Activated T-cell treated with anti-CD3 and anti-CD28 coated beads for 48 hours (primary cell): ENCODE measurements around the gene XYLT1.

Experiments
- DNase-seq: peaks from one replicate; pipeline ENCODE4 v3.0.0-alpha.2; 2020; ENCODE audit warnings: low read depth

The XYLT1 gene

DNA sequence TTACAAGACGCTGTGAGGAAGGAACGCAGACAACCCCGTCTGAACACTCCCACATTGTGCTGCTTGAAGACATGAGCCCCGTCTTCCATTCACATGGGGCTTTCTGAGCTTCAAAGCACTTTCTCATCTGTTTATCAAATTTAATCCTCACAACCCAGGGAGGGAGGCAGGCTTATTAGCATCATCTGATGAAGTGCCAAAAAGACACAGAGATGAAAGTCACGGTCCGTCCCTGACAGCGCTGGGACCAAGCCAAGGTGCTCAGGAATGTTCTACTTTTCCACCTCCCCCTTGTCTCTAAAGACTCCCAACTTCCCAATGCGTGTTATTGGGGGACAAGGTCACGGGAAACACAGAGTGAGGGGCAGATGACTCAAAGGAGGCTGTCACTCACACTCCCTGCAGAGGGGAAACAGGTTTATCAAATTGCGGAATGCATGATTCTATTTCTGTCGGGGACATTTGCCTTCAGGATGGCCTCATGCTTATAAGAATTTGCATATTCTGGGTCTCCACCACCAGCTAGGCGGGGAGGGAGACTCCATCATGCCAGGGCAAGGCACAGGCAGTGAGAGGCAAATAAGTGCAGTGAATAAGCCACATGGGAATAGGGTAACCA is 10.7 kb downstream of the XYLT1 start:
- DNase-seq = no peak

DNA sequence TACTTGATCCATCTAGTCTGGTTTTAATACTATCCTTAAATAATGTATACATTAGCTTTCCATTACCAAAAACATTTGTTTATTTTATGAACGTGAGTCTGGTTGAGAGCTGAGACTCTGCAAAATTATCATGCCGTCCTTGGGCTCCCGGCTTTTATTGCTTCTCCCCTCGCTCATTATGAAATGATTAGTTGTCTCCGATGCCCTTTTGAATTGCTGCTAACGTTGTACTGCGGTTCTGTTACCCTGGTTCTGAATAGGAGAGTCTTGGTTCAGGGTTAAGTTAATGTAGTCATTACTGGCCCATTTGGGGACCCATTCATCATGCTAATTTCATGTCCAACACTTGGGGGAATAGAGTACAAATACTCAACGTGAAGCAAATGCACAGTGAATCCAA is 12.8 kb downstream of the XYLT1 start:
- no peak for DNase-seq

DNA sequence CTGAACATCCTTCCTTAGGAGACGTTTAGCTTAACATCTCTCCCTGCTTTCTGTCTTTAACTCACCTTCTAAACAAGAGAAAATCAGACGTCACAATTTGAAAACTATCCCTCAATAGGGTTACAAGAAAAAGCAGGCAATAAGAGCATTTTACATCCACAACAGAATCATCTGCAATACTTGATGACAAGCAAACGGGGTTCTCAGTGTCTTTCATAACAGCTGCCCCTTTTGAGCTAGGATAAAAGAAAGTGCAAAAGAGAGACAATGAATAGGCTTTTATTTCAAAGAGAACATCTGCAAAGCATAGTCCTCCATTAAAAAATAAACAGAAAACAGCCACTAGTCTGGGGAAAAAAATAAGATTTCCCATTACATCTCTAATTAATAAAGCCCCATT is 13.2 kb downstream of the XYLT1 start:
- DNase-seq = no peak

DNA sequence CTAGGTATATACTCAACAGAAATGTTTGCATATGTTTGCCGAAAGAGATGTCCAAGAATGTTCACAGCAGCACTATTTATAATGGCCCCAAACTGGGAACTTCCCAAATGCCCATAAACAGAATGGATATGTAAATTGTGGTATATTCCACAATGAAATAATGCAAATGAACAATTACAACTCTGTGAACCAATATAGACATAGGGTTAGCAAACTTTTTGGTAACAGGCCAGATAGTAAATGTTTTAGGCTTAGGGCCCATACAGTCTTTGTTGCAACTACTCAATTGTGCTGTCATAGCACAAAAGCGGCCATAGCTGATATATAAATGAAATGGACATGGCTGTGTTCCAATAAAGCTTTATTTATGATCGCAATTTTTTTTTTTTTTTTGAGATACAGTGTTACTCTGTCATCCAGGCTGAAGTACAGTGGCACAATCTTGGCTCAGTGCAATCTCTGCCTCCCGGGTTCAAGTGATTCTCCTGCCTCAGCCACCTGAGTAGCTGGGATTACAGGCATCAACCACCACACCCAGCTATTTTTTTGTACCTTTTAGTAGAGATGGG is 16.5 kb downstream of the XYLT1 start:
- no peak for DNase-seq

DNA sequence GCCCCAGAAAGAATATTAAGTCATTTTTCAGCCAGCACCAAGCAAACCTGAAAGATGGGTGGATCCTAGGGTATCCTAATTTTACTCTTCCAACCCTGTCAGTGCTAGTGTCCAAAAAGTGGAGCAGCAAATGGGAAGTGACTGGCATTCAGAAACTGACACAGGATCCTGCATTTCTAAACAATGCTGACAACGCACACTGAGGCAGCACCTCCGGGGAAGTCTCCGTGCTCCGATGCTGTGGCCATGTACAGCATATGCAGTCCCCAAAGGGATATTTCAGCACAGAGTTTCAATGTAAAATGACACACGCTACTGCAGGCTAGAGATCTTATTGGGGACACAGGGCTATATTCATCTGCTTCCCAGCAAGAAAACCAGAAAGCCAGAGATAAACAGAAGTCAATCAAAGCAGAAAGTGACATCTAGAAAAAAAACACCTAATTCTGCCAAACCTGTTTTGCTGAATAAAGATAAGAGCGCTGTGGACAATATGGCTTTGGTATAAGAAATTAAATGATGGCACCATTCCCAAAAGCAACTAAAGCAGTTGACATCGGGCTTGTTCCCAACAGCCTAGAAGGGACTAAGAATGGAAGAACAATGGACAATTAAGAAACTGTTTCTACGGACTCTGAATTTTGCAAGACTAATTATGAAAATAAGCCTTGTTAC is 17.3 kb downstream of the XYLT1 start:
- no peak for DNase-seq

DNA sequence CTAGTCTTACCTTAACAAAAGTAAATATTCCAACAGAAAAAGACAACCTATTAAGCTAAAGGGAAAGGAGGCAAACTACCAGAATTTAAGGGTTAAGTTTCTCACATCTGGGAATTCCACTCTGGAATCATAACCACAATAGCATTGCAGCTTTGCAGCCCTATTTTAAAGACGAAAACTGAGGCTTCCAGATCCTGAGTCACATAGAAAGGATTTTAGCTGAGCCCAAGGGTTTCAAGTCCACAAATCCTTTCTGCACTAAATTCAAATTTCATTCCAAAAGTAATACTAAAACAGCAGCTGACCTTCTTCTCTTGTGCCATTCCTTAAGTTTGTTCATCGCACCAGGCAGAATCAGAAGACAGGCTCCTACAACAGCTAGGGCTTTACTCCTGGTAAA is 17.8 kb downstream of the XYLT1 start:
- DNase-seq = no peak

DNA sequence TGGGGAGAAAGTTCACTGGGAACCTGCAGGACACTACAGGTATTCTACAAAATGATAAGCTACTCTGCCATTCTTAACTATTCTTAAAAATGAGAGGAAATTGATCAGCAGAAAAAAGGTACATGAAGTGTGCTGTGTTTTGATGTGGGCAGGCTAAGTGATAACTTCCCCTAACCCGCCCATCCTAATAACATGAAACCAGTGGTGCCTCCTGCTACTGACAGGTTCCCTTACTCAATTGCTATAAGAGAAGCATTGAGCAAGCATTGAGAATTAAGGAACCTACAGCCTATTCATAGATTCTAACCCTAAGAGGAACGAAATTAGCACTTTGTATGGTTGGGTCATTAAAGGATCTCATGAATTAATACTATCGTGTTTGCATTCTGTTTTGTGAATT is 18.9 kb downstream of the XYLT1 start:
- no peak for DNase-seq

DNA sequence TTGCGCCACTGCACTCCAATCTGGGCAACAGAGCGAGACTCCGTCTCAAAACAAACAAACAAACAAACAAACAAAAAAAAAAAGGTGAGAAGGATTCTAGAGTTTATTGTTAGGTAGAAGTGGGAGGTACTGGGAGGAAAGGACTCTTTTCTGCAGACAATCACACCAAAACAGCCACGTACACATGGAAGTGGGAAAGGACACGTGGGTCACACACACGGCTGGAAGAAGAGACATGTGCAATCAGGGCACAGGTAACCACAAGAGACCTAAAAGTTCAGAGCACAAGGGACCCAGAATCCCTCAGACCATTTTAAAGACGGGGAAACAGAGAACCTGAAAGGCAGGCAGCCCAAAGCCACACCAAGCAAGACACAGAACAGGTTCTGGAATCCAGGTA is 20.5 kb downstream of the XYLT1 start:
- no peak for DNase-seq

DNA sequence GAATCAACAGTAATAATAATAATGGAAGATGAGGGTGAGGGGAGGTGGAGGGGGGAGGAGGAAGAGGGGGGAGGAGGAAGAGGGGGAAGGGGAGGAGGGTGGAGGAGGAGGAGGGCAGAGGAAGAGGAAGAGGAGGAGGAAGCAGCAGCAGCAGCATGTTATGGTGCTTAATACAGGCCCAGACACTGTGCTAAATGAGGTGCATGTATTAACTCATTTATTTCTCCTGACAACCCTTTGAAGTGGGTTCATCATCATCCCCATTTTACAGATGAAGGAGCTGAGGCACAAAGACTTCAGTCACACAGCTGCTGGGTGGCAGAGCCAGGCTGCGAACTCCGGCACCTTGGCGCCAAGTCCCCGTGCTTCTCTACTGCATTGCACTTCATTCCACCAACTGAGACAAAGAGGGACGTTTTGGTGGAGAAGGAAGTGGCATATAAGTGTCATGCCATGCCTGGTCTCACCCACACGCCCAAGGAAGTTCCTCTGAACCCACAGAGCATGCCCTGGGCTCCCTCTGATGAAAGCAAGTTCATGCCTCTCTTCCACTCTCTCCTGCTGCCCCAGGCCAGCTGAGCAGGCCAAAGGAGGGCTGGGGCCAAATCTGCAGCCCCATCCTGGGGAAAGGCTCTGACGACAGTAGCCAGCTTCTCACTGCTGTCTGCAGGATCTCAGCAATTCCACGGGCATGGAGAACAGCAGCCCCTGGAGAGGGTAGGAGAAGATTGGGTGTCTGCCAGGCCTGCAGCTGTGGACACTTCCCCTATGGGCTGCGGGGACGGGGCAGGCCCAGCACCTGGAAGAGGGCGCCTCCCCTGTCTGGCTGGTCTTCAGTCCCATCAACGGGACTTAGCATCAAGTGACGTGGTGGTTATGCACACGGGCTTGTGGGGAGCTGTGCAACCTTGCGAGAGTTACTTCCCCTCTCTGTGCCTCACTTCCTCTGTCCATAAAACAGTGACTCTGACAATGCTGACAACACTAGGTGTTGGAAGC is 21.8 kb downstream of the XYLT1 start:
- peak; percentile 12 for DNase-seq

DNA sequence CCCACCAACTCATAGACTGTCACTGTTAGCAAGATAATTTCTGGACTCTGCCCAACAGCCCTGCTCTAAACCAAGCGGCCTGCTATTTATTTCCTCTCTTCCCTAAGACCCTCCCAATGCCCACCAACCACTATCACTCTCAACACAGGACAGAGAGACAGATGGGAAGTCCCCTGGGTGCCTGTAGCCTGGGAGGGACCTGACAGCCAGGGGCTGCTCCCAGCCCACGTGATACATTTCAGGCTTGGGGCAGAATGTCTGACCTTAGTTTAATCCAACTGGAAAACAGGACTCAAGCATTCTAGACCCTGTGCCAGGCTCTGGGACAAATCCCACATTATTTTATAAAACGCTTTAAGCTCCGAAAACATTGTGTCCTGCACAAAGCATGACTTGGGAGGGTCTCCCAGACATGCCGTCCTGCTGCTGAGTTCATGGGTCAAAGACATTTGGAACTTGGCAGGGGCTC is 23.6 kb downstream of the XYLT1 start:
- DNase-seq = no peak

DNA sequence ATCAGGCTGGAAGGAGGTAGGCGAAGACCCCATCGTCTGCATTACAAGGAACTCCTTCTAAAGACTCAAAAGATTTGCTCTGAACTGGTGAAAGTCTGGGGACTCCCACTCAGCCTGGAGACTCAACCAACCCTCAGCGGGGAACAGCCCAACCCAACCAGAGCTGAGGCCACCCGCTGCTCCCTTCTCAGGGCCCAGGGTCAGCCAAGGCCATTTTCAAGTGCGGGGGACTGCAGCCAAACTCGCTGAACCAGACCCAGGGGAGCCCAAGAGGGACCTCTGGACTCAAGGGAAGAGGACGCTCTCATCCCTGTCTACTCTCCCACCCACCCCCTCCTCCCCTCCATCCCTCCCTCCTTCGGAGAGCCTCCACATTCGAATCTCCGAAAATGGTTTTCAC is 24.1 kb downstream of the XYLT1 start:
- DNase-seq = no peak

DNA sequence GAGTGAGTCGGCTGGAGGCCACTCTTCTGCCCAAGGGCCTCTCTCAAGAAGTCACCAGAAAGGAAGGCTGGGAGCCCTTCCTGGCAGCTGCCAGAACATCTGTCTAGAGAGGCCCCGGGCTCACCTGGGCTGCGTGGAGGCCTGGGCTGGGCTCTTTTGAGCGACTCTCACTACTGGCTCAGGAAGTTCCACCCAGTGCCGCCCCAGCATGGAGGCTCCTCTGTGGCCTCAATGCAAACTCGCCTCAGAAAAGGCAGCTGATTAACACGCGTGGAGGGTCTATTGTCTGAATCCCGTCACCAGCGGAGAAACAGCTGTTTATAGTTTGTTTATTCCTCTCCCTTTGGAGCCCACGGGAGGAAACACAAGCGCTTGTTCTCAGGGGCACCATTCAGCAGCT is 25.3 kb downstream of the XYLT1 start:
- DNase-seq = no peak

DNA sequence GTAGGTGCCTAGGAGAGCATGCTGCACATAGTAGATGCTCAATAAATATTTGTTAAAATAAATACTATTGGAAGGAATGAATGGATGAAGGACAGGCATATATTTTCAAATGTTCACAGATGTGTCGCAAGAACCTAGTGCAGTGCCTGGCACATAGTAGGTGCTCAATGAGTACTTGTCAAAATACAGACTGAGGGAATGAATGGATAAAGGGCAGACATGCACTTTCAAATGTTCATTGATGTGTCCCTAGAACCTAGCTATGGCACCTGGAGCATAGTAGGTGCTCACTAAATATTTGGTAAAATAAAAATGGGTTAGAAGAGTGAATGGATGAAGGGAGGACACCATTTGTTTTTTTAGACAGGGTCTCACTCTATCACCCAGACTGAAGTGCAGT is 26.1 kb downstream of the XYLT1 start:
- DNase-seq = no peak

DNA sequence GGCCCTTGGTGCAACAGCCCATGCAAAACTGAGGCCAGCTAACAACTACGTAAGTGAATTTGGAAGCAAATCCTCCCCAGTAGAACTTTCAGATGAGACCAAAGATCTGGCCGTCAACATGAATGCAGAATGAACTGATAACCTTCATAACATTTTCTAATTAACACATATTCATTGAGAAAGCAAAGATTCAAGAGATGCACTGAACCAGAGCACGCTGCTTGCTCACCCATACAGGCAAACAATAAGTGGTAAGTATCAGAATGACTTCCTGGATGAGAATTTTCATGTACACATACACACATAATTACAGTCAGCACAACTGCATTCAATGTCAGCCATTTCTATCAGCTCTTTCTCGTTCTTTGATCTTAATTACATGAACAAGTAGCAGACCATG is 30.6 kb downstream of the XYLT1 start:
- DNase-seq = no peak

DNA sequence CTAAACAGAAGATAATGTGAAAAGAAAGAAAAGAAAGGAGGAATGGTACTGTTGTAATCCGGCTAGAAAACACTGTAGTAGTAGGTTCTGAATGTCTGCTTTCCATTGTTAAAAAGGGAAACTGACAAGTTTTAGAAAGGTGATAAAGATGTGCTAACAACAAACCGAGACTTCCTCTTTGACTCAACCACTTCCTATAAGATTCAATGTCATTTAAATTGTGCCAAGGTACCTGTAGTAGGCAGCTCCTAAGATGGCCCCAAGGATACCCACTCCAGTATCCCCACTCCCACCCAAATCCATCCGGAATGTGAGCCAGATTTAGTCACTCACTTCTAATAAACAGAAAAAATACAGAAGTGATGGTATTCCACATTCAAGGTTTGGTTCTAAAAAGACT is 31.2 kb downstream of the XYLT1 start:
- no peak for DNase-seq

DNA sequence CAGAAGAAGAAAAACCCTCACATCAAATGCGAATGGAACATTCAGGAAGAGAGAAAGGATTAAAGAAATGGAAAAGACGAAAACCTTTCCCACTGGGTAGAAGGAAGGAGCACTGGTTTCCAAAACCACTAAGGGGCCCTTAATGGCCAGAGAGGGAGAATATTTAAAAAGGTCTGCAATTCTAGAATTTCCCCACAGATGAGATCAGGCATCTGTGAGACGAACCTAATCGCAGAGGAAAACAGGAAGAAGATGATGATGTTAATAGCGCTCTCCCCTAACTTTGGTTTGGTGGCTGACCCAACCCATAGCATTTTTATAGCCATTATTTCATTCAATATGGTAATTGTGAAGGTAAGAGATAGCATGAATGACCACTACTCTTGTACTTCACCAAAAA is 32.8 kb downstream of the XYLT1 start:
- no peak for DNase-seq

DNA sequence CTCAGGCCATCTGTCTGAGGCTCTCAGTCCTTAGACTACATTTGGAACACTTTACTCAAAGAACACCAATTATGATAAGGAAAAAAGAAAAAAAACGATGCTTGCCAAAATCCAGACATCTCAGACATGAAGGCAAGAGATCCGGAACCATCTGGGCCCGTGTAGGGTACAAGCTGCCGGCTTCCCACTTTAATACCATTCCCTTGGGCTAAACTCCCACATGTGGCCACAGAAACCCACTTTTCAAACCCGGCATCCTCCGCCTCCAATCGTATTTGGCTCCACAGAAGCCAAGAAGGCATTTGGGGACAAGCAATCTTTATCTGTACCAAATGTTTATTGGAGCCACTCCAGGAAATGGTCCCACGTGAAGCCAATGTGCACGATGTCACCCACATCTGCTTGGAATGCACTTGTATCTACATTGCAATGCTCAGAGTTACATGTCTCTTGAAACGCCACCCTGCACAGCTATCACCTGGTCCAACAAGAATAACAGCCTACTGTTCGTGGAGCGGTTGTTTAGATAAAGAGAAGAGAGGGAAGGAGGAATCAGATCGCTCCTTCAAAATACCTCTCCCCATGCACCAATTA is 33.5 kb downstream of the XYLT1 start:
- no peak for DNase-seq

DNA sequence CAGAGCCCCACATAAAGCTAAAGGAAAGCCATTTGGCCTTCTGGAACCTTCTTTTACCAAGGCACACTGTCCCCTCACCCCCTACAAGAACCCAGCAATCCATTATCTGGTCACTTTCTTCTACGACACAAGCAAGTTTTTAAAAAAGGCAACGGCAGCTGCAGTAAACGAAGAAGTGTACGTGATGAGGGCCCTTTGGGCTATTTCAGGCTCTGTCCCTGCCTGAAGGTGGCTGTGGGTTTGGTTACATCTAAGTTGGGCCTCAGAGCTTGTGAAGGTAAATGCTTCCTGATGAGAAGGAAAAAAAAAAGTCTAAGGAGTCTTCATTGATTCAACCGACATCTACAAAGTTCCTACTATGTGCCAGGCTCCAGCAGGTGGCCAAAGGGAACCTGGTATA is 35.4 kb downstream of the XYLT1 start:
- DNase-seq = no peak

DNA sequence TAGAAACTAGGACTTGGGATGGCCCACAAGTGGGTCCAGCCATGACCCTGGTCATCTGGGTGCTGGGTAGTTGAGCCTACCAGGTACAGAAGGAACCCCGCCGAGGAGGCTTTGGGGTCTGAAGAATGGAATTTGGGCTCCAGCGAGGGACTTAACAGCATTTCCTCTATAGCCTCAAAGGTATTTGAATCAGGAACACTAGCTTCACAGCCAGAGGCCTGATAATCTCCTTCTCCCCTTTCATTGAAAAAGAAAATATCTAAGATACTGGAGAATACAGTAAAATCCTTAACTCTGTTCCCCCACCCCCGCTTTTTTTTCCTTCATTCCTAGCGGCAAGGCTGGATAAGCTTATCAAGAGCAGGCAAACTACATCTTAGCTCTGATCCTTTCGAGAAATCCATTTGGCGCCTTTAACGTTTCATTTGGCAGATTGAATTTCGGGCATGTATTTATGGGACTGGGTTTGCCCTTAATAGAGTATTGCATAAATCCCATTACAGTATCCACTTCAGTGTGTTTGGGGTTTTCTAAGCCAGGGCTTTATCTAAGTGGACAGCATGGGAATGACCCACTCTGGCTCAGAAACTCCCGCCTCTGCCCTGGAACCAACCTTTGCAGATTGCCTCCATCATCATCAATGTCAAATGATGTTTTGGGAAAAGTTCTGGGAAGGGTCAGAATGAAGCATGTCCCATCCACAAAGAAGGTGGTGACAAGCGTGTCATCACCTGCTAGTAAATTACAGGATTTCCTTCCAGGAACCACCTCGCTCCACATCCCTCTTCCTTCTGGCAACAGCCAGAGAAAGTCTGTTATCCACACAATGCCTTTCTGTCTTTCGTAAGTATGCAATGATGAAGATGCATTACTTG is 36.9 kb downstream of the XYLT1 start:
- no peak for DNase-seq

DNA sequence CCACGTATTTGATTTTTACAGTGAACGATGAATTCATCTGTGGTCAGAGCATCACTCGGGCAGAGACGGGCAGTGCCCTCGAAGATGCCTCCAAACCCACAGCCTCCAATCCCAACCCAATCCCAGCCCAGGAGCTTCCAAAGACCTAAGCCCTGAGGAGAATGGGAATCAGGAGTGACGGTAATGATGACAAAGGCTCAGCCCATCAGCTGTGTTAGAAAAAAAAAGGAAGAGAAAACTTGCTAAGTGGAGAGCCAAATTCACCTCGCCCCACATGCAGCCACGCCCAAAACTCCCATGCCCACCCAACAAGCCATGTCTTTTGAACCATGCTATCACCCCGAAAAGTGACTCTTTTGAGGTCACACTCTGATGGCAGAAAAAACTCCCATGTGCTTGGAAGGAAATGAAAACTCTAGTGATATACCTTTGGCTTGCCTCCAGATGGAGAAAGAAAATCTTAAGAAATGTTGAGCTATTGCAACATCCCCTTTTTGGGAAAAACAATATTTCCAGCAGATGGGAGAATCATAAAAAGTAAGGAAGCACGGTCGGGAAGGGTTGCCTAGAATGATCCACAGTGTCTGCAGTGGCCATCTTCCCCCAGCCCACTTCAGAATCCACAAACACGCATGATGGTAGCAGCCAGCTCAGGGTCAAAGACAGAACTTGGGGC is 37.7 kb downstream of the XYLT1 start:
- no peak for DNase-seq
